IMR-90 (cell line): Measurements from ENCODE around the gene IGSF3. TPM values are rescaled to one million over a fixed set of nuclear protein-coding genes. Genes with fewer than 3 reads are reported as not detected.

Experiments used
- ATAC-seq: fragments of 200-7000 bp; cut with Tn5 transposase; 2 replicates; pipeline ENCODE4 v1.9.1; 2020; ENCODE audit warnings: low read depth, mild to moderate bottlenecking, moderate library complexity
- BruUV-seq: library from RNA; stranded (reverse); fragments of 400-500 nt; replicated peaks from 2 replicates; lab custom pipeline; 2021; lab: Mats Ljungman, UMichigan
- CTCF ChIA-PET: fragments of 300-600 bp; formaldehyde crosslinking; extraction: SDS; loops from one replicate; lab custom pipeline; 2021; ENCODE audit warnings: antibody characterized with exemption; lab: Yijun Ruan, JAX
- POLR2A ChIA-PET: fragments of 300-600 bp; sonication (Branson Sonifier 250); formaldehyde crosslinking; loops from one replicate; lab custom pipeline; 2022; ENCODE audit warnings: antibody characterized with exemption; ENCODE audit not compliant: unreplicated experiment; lab: Charles Lee
- DNase-seq: peaks from one replicate; pipeline ENCODE4 v3.0.0; 2013
- H2AFZ ChIP-seq: replicated peaks from 2 replicates; pipeline ENCODE3; 2013; ENCODE audit warnings: low read length, mild to moderate bottlenecking; ENCODE audit not compliant: poor library complexity
- H2AK5ac ChIP-seq: 2 replicates; pipeline ENCODE4 v1.6.1; 2013; ENCODE audit warnings: low read depth, low read length, inconsistent platforms
- H2AK9ac ChIP-seq: replicated peaks from 2 replicates; pipeline ENCODE3; 2013; ENCODE audit warnings: mild to moderate bottlenecking, low read depth, low read length, moderate library complexity; ENCODE audit not compliant: poor library complexity
- H2BK120ac ChIP-seq: 2 replicates; pipeline ENCODE4 v1.6.1; 2013; ENCODE audit warnings: low read depth, low read length, inconsistent platforms
- H2BK15ac ChIP-seq: 3 replicates; pipeline ENCODE4 v1.6.1; 2013; ENCODE audit warnings: low read depth, low read length, inconsistent platforms
- H2BK20ac ChIP-seq: 2 replicates; pipeline ENCODE4 v1.6.1; 2013; ENCODE audit warnings: low read depth, mild to moderate bottlenecking, inconsistent platforms, low read length, moderate library complexity
- H2BK5ac ChIP-seq: 2 replicates; pipeline ENCODE4 v1.6.1; 2013; ENCODE audit warnings: mild to moderate bottlenecking, low read depth, low read length, inconsistent platforms; ENCODE audit not compliant: poor library complexity, severe bottlenecking
- H3K14ac ChIP-seq: replicated peaks from 2 replicates; pipeline ENCODE4 v1.6.1; 2013; ENCODE audit warnings: low read depth, low read length, inconsistent platforms
- H3K18ac ChIP-seq: 2 replicates; pipeline ENCODE4 v1.6.1; 2013; ENCODE audit warnings: low read depth, low read length, control low read depth
- H3K23ac ChIP-seq: 2 replicates; pipeline ENCODE4 v1.6.1; 2013; ENCODE audit warnings: low read depth, low read length, inconsistent platforms
- H3K27ac ChIP-seq: 2 replicates; pipeline ENCODE4 v1.5.1; 2013; ENCODE audit warnings: mild to moderate bottlenecking, control low read depth, low read length; ENCODE audit not compliant: insufficient read depth
- H3K27me3 ChIP-seq: 2 replicates; pipeline ENCODE4 v1.6.1; 2013; ENCODE audit warnings: low read length; ENCODE audit not compliant: control insufficient read depth, insufficient read depth
- H3K36me3 ChIP-seq: 2 replicates; pipeline ENCODE4 v1.6.1; 2013; ENCODE audit warnings: low read length, mixed read lengths; ENCODE audit not compliant: control insufficient read depth, insufficient read depth
- H3K4ac ChIP-seq: 2 replicates; pipeline ENCODE4 v1.6.1; 2013; ENCODE audit warnings: low read depth, low read length, inconsistent platforms
- H3K4me1 ChIP-seq: 2 replicates; pipeline ENCODE4 v1.6.1; 2013; ENCODE audit warnings: low read length, mixed read lengths; ENCODE audit not compliant: control insufficient read depth, insufficient read depth
- H3K4me2 ChIP-seq: 2 replicates; pipeline ENCODE4 v1.6.1; 2013; ENCODE audit warnings: low read depth, mild to moderate bottlenecking, control low read depth, low read length, moderate library complexity
- H3K4me3 ChIP-seq: 2 replicates; pipeline ENCODE4 v1.5.1; 2013; ENCODE audit warnings: low read depth, mild to moderate bottlenecking, control low read depth, low read length, moderate library complexity; ENCODE audit not compliant: insufficient read depth
- H3K56ac ChIP-seq: 2 replicates; pipeline ENCODE4 v1.6.1; 2013; ENCODE audit warnings: low read length, inconsistent platforms; ENCODE audit not compliant: insufficient read depth; ENCODE audit errors: extremely low read depth
- H3K79me1 ChIP-seq, 2 experiments: 2 replicates each; pipeline ENCODE4 v1.6.1; 2013; ENCODE audit warnings: low read length in 2 of 2, inconsistent platforms in 1 of 2, low read depth in 1 of 2
- H3K9ac ChIP-seq: 2 replicates; pipeline ENCODE4 v1.6.1; 2013; ENCODE audit warnings: low read depth, low read length, control low read depth
- H3K9me1 ChIP-seq: 2 replicates; pipeline ENCODE4 v1.6.1; 2013; ENCODE audit warnings: low read length, inconsistent platforms; ENCODE audit not compliant: insufficient read depth
- H3K9me3 ChIP-seq: 2 replicates; pipeline ENCODE4 v1.6.1; 2013; ENCODE audit warnings: low read length; ENCODE audit not compliant: control insufficient read depth, insufficient read depth
- H4K20me1 ChIP-seq: 2 replicates; pipeline ENCODE4 v1.6.1; 2013; ENCODE audit warnings: low read length, inconsistent platforms; ENCODE audit not compliant: insufficient read depth
- H4K5ac ChIP-seq: 2 replicates; pipeline ENCODE4 v1.6.1; 2013; ENCODE audit warnings: mild to moderate bottlenecking, low read depth, low read length, control low read depth
- H4K8ac ChIP-seq, 2 experiments: 2 replicates each; pipeline ENCODE4 v1.6.1; 2013; ENCODE audit warnings: low read depth in 2 of 2, low read length in 2 of 2, control low read depth in 1 of 2, inconsistent platforms in 1 of 2
- H4K91ac ChIP-seq: 2 replicates; pipeline ENCODE4 v1.6.1; 2013; ENCODE audit warnings: low read depth, low read length, inconsistent platforms; ENCODE audit not compliant: insufficient read depth
- CEBPB ChIP-seq: IDR thresholded peaks from 2 replicates; pipeline ENCODE4 v1.6.1; 2012; ENCODE audit warnings: low read depth, low read length, improper control_type of control experiment
- CHD1 ChIP-seq: IDR thresholded peaks from 2 replicates; pipeline ENCODE4 v1.6.1; 2012; ENCODE audit warnings: low read depth, low read length, improper control_type of control experiment
- CTCF ChIP-seq: conservative IDR thresholded peaks from 2 replicates; pipeline ENCODE4 v1.5.1; 2012; ENCODE audit warnings: mild to moderate bottlenecking, low read depth, low read length, improper control_type of control experiment
- ELK1 ChIP-seq: fragments of 150-350 bp; IDR thresholded peaks from 2 replicates; pipeline ENCODE4 v1.6.1; 2016; ENCODE audit warnings: low read depth, mild to moderate bottlenecking, low read length, moderate library complexity, borderline replicate concordance
- FOS ChIP-seq: fragments of 150-350 bp; IDR thresholded peaks from 2 replicates; pipeline ENCODE4 v1.6.1; 2016; ENCODE audit warnings: low read depth, low read length
- MAZ ChIP-seq: IDR thresholded peaks from 2 replicates; pipeline ENCODE4 v1.6.1; 2012; ENCODE audit warnings: low read depth, mild to moderate bottlenecking, low read length, improper control_type of control experiment, moderate library complexity, borderline replicate concordance
- MXI1 ChIP-seq: IDR thresholded peaks from 2 replicates; pipeline ENCODE4 v1.6.1; 2012; ENCODE audit warnings: low read depth, mild to moderate bottlenecking, low read length, moderate library complexity, borderline replicate concordance
- NFE2L2 ChIP-seq: fragments of 150-350 bp; IDR thresholded peaks from 2 replicates; pipeline ENCODE4 v1.6.1; 2016; ENCODE audit warnings: low read depth, mild to moderate bottlenecking, low read length
- POLR2A ChIP-seq: IDR thresholded peaks from 2 replicates; pipeline ENCODE4 v1.6.1; 2012; ENCODE audit warnings: mild to moderate bottlenecking, low read depth, low read length
- RAD21 ChIP-seq: IDR thresholded peaks from 2 replicates; pipeline ENCODE4 v1.6.1; 2012; ENCODE audit warnings: low read length, improper control_type of control experiment
- SMC3 ChIP-seq: fragments of 150-350 bp; IDR thresholded peaks from 2 replicates; pipeline ENCODE4 v1.6.1; 2016; ENCODE audit warnings: low read depth, mild to moderate bottlenecking, antibody characterized with exemption, low read length, moderate library complexity
- USF2 ChIP-seq: fragments of 150-350 bp; IDR thresholded peaks from 2 replicates; pipeline ENCODE4 v1.6.1; 2017; ENCODE audit warnings: mild to moderate bottlenecking, antibody characterized with exemption, low read length, low read depth
- WGBS, 2 experiments: methylation state at CpG; one replicate each; pipeline versions ENCODE4 v1.1.5 to v1.1.7; 2013; ENCODE audit warnings: missing lambda C conversion rate in 2 of 2; ENCODE audit not compliant: insufficient read length in 1 of 2; ENCODE audit errors: extremely low coverage in 2 of 2; 5-methylcytosine and 5-hydroxymethylcytosine counted together
- dilution Hi-C: fragments of 300-500 bp; cut with HindIII; formaldehyde crosslinking; loops from one replicate; pipeline ENCODE4 v1.14.3; 2018; ENCODE audit warnings: low sequenced_read_pairs; ENCODE audit not compliant: unreplicated experiment
- in situ Hi-C: fragments of 300-500 bp; cut with MboI; formaldehyde crosslinking; loops from 3 replicates; pipeline ENCODE4 v1.14.3; 2019; ENCODE audit warnings: low sequenced_read_pairs, inconsistent platforms, mixed read lengths
- intact Hi-C: fragments of 100-400 bp; cut with micrococcal nuclease; formaldehyde crosslinking; loops from 2 replicates; pipeline ENCODE4 v1.10.0; 2022
- polyA plus RNA-seq, 3 experiments: library from polyadenylated mRNA; depleted of rRNA; stranded (reverse); fragments of >200 nt; gene quantifications; 2 replicates each; pipeline ENCODE4 v1.2.3, GENCODE V29; 2012; ENCODE audit warnings: low replicate concordance in 1 of 3
- total RNA-seq: library from RNA; depleted of rRNA; stranded (reverse); fragments of >200 nt; gene quantifications from 2 replicates; pipeline ENCODE4 v1.2.3, GENCODE V29; 2012

IGSF3 gene
- total and polyA plus RNA-seq, 2 of the 4 experiments (the other 2 are of a cell fraction): under 0.01 to 0.02 TPM

GRCh38 chr1:116587501-116588227 lies 79.9 kb downstream of the IGSF3 start:
- Histone ChIP-seq H3K56ac (no peak overlapping the region), H2BK20ac (no peak overlapping the region), H3K9me1 (no peaks in the 10 kb centered on the region), H4K8ac (no peak overlapping the region), H3K4me1 (no peaks in the 10 kb centered on the region), H4K91ac (no peak overlapping the region), H2AFZ (no peak overlapping the region), H2AK5ac (no peak overlapping the region), H4K5ac (no peak overlapping the region), H3K27ac (no peak overlapping the region), H3K14ac (no peak overlapping the region), H2BK15ac (no peak overlapping the region), H2BK120ac (no peak overlapping the region), H3K9me3 (no peaks in the 10 kb centered on the region), H2BK5ac (no peak overlapping the region), H3K36me3 (no peaks in the 10 kb centered on the region), H3K27me3 (peaks cover 9% of the 10 kb centered on the region), H3K18ac (no peak overlapping the region), H2AK9ac (no peak overlapping the region), H3K4me2 (no peak overlapping the region), H4K20me1 (no peaks in the 10 kb centered on the region), H3K23ac (no peak overlapping the region), H3K79me1 (no peaks in the 10 kb centered on the region), H3K4ac (no peak overlapping the region), H3K4me3 (no peak overlapping the region), H3K9ac (no peak overlapping the region)
- WGBS, 2 experiments: no CpG with 5 or more reads among the region's 5 CpGs
- TF ChIP-seq MXI1: no peak
- TF ChIP-seq CHD1: no peak
- no peak for TF ChIP-seq CEBPB
- TF ChIP-seq POLR2A: no peak
- TF ChIP-seq ELK1: no peak
- TF ChIP-seq NFE2L2: no peak
- no peak for TF ChIP-seq USF2
- no peak for TF ChIP-seq RAD21
- TF ChIP-seq FOS: no peak
- no peak for TF ChIP-seq SMC3
- TF ChIP-seq CTCF: no peak
- no peak for TF ChIP-seq MAZ
- in situ Hi-C loops: no loop called here
- no peak for ATAC-seq
- BruUV-seq: no TSS peak
- intact Hi-C loops: no loop called here
- ChIA-PET CTCF (no interaction called here), POLR2A (no interaction called here)
- no peak for DNase-seq
- dilution Hi-C loops: no loop called here
